Activated naive CD8-positive, alpha-beta T cell treated with anti-CD3 and anti-CD28 coated beads, Interleukin-2, amount 10 ng/mL, durations not matched to agents 7 days and 5 days (primary cell): ENCODE results near the gene KPNA1. TPM values are rescaled to one million over a fixed set of nuclear protein-coding genes. Genes with fewer than 3 reads are reported as not detected.

Source experiments
- ATAC-seq: fragments of 150-1000 bp; cut with Tn5 transposase; one replicate; pipeline ENCODE4 v1.10.0; 2021; ENCODE audit warnings: low read depth, moderate library complexity
- POLR2A ChIA-PET: fragments of 350-600 bp; sonication (Branson Sonifier 250); formaldehyde crosslinking; loops from one replicate; lab custom pipeline; 2021; ENCODE audit warnings: antibody characterized with exemption; lab: Charles Lee
- DNase-seq: peaks from one replicate; pipeline ENCODE4 v3.0.0; 2021
- H3K27ac Mint-ChIP-seq: one replicate; pipeline ENCODE4 v1.8.0; 2022; ENCODE audit warnings: mild to moderate bottlenecking, mixed read lengths
- H3K27me3 Mint-ChIP-seq: one replicate; pipeline ENCODE4 v1.8.0; 2022; ENCODE audit warnings: mild to moderate bottlenecking, moderate library complexity, mixed read lengths
- H3K36me3 Mint-ChIP-seq: one replicate; pipeline ENCODE4 v1.8.0; 2021; ENCODE audit warnings: mild to moderate bottlenecking, mixed read lengths
- H3K4me1 Mint-ChIP-seq: one replicate; pipeline ENCODE4 v1.8.0; 2021; ENCODE audit warnings: mixed read lengths
- H3K4me3 Mint-ChIP-seq: one replicate; pipeline ENCODE4 v1.8.0; 2022; ENCODE audit warnings: mild to moderate bottlenecking, moderate library complexity, mixed read lengths
- H3K9me3 Mint-ChIP-seq: one replicate; pipeline ENCODE4 v1.8.0; 2021; ENCODE audit warnings: mixed read lengths
- total RNA-seq, 2 experiments: library from RNA; stranded (reverse); gene quantifications; one replicate each; pipeline ENCODE4 v1.2.3, GENCODE V29; 2021

Gene KPNA1
- total RNA-seq, 2 experiments from 2014 or later = 53.8 to 60.6 TPM

DNA sequence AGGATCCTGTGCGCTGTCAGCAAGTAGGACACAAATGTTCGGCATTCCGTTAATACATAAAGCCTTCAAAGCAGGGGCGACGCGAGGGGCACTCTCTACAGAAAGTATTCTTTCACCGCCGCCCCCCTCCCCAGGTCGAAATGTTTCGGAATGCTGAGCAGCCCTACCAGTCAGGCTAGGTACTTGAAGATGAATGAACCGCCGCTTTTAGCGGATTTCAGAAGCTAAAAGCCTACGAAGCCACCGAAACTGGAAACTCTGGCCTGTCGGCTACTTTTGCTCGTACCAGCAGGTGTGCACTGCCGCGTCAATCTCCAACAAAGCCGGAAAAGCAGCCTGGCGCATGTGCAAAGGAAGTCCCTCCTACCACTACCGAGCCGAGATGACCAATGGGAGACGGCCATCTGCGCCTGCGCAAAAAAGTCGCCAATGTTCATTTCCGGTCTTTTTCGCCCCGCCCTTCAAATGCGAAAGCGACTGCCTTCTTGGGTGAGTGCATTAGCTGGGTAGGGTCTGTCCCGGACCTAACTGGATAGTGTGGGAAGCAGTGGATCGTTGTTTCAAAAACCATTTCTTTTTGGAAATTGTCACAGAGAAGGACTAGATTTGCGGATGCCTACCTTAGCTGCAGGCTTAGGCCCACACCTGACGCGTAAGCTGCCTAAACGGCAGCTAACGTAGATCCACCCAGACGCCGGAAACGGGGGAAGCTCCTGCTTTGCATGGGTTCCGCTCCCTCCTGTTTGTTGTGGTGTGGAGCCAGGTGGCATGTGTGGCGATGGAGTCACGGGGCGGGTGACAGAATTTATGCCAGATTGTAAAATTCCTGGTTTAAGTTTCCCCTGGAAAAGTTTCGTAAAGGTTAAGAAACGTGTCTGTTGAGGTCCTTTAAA, 98.7 kb downstream of the KPNA1 start, which contains the start of gene WDR5B:
Gene WDR5B, minus strand, starts transcription at position 301 of the 893 bp plus-strand sequence. CDS start 534 bp downstream, outside the sequence.
- Mint-ChIP-seq H3K36me3 (peaks cover 18% of the 10 kb centered on the region), H3K27me3 (no peaks in the 10 kb centered on the region), H3K9me3 (no peaks in the 10 kb centered on the region), H3K4me1 (peaks cover 36% of the 10 kb centered on the region), H3K4me3 (peak within 1 kb of the TSS; percentile 97), H3K27ac (peak within 1 kb of the TSS; percentile 98)
- POLR2A ChIA-PET = interaction anchor here (0.5 to 2.4 kb wide), 20 partner anchors 15 to 870 kb away, joined by 3 to 25 read pairs (median 4); partner anchors contain the start of genes DTX3L, FAM162A, HCLS1 and HSPBAP1
- DNase-seq (peak; percentile 97), ATAC-seq (peak; percentile 93)

DNA sequence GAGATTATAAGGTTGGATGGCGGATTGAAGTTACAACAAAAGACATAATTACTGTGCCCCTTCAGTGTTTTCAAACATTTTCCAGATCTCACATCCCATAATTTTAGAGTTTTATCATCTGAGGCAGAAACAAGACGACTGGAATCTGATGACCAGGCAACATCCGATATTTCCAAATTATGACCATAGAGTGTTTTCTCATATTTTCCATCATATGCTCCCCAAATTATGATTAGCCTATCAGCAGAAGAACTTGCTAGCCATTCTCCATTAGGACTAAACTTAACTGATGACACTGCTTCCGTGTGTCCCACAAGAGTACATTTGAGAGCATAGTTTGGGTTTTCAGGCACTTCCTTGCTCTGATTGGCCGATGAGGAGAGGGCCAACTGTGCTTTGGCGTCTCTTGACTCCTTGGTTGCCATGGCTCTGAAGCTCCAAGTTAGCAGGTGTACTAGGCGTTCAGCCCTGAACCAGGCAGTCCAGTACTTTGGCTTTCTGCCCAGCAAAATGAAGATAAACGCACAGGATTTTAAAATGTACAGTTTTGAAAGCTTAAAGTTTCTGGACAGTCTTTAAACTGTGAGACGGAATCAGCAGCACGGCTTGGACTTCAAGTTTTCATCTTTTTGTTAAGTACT, 99.5 kb downstream of the KPNA1 start:
- DNase-seq (peak; percentile 38), ATAC-seq (peak; percentile 50)
- H3K27ac Mint-ChIP-seq = peak overlapping the region; percentile 98
- no peaks in the 10 kb centered on the region for H3K27me3 Mint-ChIP-seq
- H3K36me3 Mint-ChIP-seq = peaks cover 21% of the 10 kb centered on the region
- POLR2A ChIA-PET = interaction anchor here (1.0 to 2.3 kb wide), 9 partner anchors 31 to 755 kb away, joined by 3 to 25 read pairs (median 5); partner anchors contain the start of genes FAM162A, HCLS1, HSPBAP1 and KPNA1
- no peaks in the 10 kb centered on the region for H3K9me3 Mint-ChIP-seq
- H3K4me3 Mint-ChIP-seq = peak overlapping the region; percentile 97
- peaks cover 36% of the 10 kb centered on the region for H3K4me1 Mint-ChIP-seq

GRCh38 chr3:122414391-122414790, 100.3 kb downstream of the KPNA1 start:
- peak overlapping the region; percentile 98 for H3K27ac Mint-ChIP-seq
- peaks cover 22% of the 10 kb centered on the region for H3K36me3 Mint-ChIP-seq
- H3K4me1 Mint-ChIP-seq = peaks cover 36% of the 10 kb centered on the region
- DNase-seq (no peak), ATAC-seq (no peak)
- H3K27me3 Mint-ChIP-seq = no peaks in the 10 kb centered on the region
- H3K4me3 Mint-ChIP-seq = peak overlapping the region; percentile 97
- no peaks in the 10 kb centered on the region for H3K9me3 Mint-ChIP-seq
- POLR2A ChIA-PET = interaction anchor here (1.6 kb wide), 1 partner anchor 265 kb away, joined by 3 read pairs; no protein-coding TSS in a partner anchor

DNA sequence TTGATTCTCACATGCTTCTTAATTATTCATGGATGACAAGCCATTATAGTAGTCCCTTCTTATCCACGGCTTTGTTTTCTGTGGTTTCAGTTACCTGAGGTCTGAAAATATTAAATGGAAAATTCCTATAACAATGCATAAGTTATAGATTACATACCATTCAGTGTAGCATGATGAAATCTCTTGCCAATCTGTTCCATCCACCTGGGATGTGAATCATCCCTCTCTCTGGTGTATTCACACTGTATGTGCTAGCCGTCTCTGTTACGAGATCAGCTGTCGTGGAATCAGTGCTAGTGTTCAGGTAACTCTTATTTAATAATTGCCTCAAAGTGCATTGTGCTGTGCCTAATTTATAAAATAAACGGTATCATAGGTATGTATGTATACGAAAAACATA, 104.1 kb downstream of the KPNA1 start:
- Mint-ChIP-seq H3K9me3 (no peaks in the 10 kb centered on the region), H3K4me3 (no peak overlapping the region), H3K4me1 (peaks cover 30% of the 10 kb centered on the region), H3K27ac (no peak overlapping the region), H3K27me3 (no peaks in the 10 kb centered on the region), H3K36me3 (peaks cover 32% of the 10 kb centered on the region)
- no peak for DNase-seq
- POLR2A ChIA-PET = no interaction called here
- ATAC-seq = no peak

DNA sequence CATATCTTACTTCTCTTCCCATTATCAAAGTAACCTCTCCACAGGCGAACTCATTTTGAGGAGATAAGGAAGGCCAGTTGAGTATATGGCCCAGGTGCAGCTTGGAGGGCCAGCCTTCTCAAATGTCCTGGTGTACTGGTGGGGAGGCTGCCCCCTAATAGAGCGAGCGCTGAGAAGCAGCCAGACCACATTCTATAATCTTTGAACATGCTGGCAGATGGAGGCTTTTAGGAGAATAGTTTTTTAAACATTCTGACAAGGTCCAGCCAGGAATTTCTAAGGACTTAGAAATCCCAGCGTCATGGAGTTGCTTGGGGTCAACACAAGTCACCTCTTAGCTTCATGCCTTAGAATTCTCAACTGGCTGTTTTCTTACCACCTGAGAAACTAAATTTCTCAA, 104.6 kb downstream of the KPNA1 start:
- DNase-seq (no peak), ATAC-seq (no peak)
- Mint-ChIP-seq H3K9me3 (no peaks in the 10 kb centered on the region), H3K4me1 (peaks cover 27% of the 10 kb centered on the region), H3K27me3 (no peaks in the 10 kb centered on the region), H3K27ac (no peak overlapping the region), H3K4me3 (no peak overlapping the region), H3K36me3 (peaks cover 29% of the 10 kb centered on the region)
- POLR2A ChIA-PET = no interaction called here

DNA sequence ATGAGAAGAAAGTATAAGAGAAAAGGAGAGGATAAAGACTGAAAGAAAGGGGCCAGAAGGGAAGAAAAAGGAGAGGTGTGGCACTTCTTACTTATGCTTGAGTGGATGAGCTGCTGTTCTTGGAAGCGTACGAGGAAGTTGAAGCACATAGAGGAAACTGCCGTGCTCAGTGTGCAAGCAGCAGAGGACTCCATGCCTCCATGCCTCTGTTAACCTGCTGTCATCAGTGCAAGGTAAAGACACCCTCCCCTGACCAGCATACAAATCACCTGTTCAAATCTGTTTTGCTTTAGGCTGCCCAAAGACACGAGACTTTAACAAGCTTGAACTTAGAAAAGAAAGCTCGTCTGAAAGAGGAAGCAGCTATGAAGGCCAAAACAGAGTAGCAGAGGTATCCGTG, 105.3 kb downstream of the KPNA1 start:
- peaks cover 20% of the 10 kb centered on the region for H3K4me1 Mint-ChIP-seq
- H3K27ac Mint-ChIP-seq = peak overlapping the region; percentile 64
- H3K9me3 Mint-ChIP-seq = no peaks in the 10 kb centered on the region
- no peaks in the 10 kb centered on the region for H3K27me3 Mint-ChIP-seq
- DNase-seq = no peak
- H3K4me3 Mint-ChIP-seq = no peak overlapping the region
- no peak for ATAC-seq
- H3K36me3 Mint-ChIP-seq = peaks cover 26% of the 10 kb centered on the region
- POLR2A ChIA-PET = no interaction called here

DNA sequence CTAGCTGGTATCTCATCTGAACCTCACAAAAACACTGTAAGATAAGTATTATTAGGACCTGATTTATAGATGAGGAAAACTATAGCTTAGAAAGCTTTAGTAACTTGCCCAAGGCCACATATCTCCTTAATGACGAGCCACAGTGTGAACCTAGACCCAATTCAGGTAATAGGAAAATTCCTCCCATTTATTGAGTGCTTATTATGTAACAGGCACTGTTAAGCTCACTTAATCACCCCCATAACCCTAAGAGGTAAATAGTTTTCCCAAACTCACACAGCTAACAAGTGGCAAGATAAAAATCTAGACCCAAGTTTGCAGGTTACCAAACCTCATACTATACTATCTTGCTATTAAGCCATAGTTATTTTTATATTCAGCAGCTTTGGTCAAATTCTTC, 106.8 kb downstream of the KPNA1 start:
- Mint-ChIP-seq H3K36me3 (peaks cover 34% of the 10 kb centered on the region), H3K27me3 (no peaks in the 10 kb centered on the region), H3K4me3 (no peak overlapping the region), H3K27ac (no peak overlapping the region), H3K9me3 (no peaks in the 10 kb centered on the region), H3K4me1 (peaks cover 19% of the 10 kb centered on the region)
- POLR2A ChIA-PET = no interaction called here
- no peak for DNase-seq
- ATAC-seq = no peak

- no peak for DNase-seq
- POLR2A ChIA-PET = no interaction called here
- Mint-ChIP-seq H3K4me3 (no peak overlapping the region), H3K36me3 (peaks cover 33% of the 10 kb centered on the region), H3K27me3 (no peaks in the 10 kb centered on the region), H3K27ac (no peak overlapping the region), H3K4me1 (peaks cover 10% of the 10 kb centered on the region), H3K9me3 (no peaks in the 10 kb centered on the region)
- ATAC-seq = no peak
Measured at GRCh38 chr3:122406198-122406597, 108.5 kb downstream of the KPNA1 start.

GRCh38 chr3:122405015-122405414, 109.7 kb downstream of the KPNA1 start:
- Mint-ChIP-seq H3K4me1 (peaks cover 11% of the 10 kb centered on the region), H3K27me3 (no peaks in the 10 kb centered on the region), H3K36me3 (peaks cover 32% of the 10 kb centered on the region), H3K4me3 (no peak overlapping the region), H3K9me3 (no peaks in the 10 kb centered on the region), H3K27ac (no peak overlapping the region)
- DNase-seq (no peak), ATAC-seq (no peak)
- POLR2A ChIA-PET = no interaction called here

DNA sequence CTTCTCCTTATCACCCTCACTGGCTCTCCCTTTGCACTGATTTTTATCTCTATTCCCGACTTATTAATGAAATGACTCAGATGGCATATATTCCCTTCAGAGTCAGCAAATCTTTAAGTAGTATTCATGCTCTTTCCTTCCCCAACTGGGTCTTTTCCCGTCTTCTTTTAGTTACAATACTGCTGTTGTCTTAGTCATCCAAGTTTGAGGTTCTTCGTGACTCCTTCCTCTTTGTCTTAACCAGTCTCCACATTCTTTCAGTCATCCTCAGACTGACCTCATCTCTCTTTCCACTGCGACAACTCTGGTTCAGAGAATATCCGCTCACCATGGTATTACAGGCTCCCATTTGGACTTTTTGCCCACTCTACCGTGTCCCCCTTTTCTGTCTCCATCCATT, 111.2 kb downstream of the KPNA1 start:
- ATAC-seq = no peak
- no peak for DNase-seq
- H3K4me1 Mint-ChIP-seq = peaks cover 6% of the 10 kb centered on the region
- H3K9me3 Mint-ChIP-seq = no peaks in the 10 kb centered on the region
- no peak overlapping the region for H3K27ac Mint-ChIP-seq
- no peaks in the 10 kb centered on the region for H3K27me3 Mint-ChIP-seq
- H3K4me3 Mint-ChIP-seq = no peak overlapping the region
- POLR2A ChIA-PET = no interaction called here
- H3K36me3 Mint-ChIP-seq = peaks cover 35% of the 10 kb centered on the region

GRCh38 chr3:122398920-122399319, 115.8 kb downstream of the KPNA1 start:
- H3K4me1 Mint-ChIP-seq = peaks cover 24% of the 10 kb centered on the region
- H3K27ac Mint-ChIP-seq = no peak overlapping the region
- no peaks in the 10 kb centered on the region for H3K27me3 Mint-ChIP-seq
- H3K4me3 Mint-ChIP-seq = no peak overlapping the region
- H3K36me3 Mint-ChIP-seq = peaks cover 39% of the 10 kb centered on the region
- DNase-seq (no peak), ATAC-seq (no peak)
- no peaks in the 10 kb centered on the region for H3K9me3 Mint-ChIP-seq
- POLR2A ChIA-PET = no interaction called here

DNA sequence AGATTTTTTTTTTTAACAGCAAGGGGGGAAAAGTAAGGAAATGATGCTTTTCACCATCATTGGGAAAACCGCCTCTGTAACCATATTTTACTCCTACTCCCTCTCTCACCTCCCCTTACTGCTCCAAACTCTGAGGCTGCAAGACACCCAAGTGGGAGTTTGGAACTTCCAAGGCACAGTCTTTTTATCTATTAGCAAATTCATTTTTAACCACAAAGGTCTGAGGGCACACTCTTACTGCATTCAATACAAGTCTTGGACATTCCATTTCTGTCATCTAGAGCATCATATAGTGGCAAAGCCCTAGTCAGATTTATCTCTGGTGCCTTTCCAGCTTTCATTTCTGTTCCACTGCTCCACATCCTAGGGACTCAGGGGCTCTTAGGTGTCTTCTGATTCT, 117.5 kb downstream of the KPNA1 start:
- Mint-ChIP-seq H3K27me3 (no peaks in the 10 kb centered on the region), H3K4me1 (peaks cover 26% of the 10 kb centered on the region), H3K9me3 (no peaks in the 10 kb centered on the region), H3K27ac (no peak overlapping the region), H3K4me3 (no peak overlapping the region), H3K36me3 (peaks cover 32% of the 10 kb centered on the region)
- ATAC-seq (no peak), DNase-seq (no peak)
- POLR2A ChIA-PET = no interaction called here

DNA sequence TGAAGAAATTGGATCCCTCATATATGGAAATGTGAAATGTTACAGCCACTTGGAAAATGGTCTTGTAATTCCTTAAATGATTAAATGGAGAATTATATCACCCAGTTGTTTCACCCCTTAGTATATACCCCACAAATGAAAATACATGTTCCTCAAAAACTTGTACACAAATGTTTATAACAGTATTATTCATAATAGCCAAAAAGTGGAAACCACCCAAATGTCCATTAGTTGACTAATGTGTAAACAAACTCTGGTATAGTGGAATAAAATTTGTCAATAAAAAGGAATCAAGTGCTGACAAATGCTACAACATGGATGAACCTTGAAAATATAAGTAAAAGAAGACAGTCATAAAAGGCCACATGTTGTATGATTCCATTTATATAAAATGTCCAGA, 118.2 kb downstream of the KPNA1 start:
- no peaks in the 10 kb centered on the region for H3K27me3 Mint-ChIP-seq
- DNase-seq = no peak
- POLR2A ChIA-PET = no interaction called here

More for the DNA sequence above, 118.2 kb downstream of the KPNA1 start:
- Mint-ChIP-seq H3K9me3 (no peaks in the 10 kb centered on the region), H3K27ac (no peak overlapping the region), H3K4me1 (peaks cover 24% of the 10 kb centered on the region), H3K36me3 (peaks cover 32% of the 10 kb centered on the region), H3K4me3 (no peak overlapping the region)
- ATAC-seq = no peak
